Measurements from ENCODE around the gene PPIL4.
"Not testable (repeated sequence)": the region's sequence is repeated elsewhere in the genome, so short reads cannot be mapped to it uniquely, and the experiment has no call there.

- TF ChIP-seq, protein P1, sequence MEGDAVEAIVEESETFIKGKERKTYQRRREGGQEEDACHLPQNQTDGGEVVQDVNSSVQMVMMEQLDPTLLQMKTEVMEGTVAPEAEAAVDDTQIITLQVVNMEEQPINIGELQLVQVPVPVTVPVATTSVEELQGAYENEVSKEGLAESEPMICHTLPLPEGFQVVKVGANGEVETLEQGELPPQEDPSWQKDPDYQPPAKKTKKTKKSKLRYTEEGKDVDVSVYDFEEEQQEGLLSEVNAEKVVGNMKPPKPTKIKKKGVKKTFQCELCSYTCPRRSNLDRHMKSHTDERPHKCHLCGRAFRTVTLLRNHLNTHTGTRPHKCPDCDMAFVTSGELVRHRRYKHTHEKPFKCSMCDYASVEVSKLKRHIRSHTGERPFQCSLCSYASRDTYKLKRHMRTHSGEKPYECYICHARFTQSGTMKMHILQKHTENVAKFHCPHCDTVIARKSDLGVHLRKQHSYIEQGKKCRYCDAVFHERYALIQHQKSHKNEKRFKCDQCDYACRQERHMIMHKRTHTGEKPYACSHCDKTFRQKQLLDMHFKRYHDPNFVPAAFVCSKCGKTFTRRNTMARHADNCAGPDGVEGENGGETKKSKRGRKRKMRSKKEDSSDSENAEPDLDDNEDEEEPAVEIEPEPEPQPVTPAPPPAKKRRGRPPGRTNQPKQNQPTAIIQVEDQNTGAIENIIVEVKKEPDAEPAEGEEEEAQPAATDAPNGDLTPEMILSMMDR (CRISPR knock-in tag; IDR thresholded peaks at IDR 0.05), result not testable (repeated sequence)
- not testable (repeated sequence) for TF ChIP-seq ZNF839 (CRISPR knock-in tag; IDR thresholded peaks at IDR 0.05; ENCODE audit: borderline replicate concordance); KAT7 (CRISPR knock-in tag; IDR thresholded peaks at IDR 0.05; ENCODE audit: borderline replicate concordance); PAX8 (CRISPR knock-in tag; IDR thresholded peaks at IDR 0.05; ENCODE audit: borderline replicate concordance); ZSCAN29 (CRISPR knock-in tag; conservative IDR thresholded peaks at IDR 0.05); MAZ (IDR thresholded peaks at IDR 0.05; ENCODE audit: borderline replicate concordance, low read depth, low read length); MAZ (CRISPR knock-in tag; IDR thresholded peaks at IDR 0.05; ENCODE audit: low read depth); MZF1 (CRISPR knock-in tag; IDR thresholded peaks at IDR 0.05; ENCODE audit: borderline replicate concordance); ZNF75D (CRISPR knock-in tag; IDR thresholded peaks at IDR 0.05; ENCODE audit: borderline replicate concordance); SNAI1 (CRISPR knock-in tag; IDR thresholded peaks at IDR 0.05; ENCODE audit: borderline replicate concordance); ZBTB20 (CRISPR knock-in tag; IDR thresholded peaks at IDR 0.05; ENCODE audit: borderline replicate concordance, low read depth); RFX5 (IDR thresholded peaks at IDR 0.05; ENCODE audit: low read depth, low read length); SRF (IDR thresholded peaks at IDR 0.05; ENCODE audit: low read depth, low read length); ELF1 (CRISPR knock-in tag; IDR thresholded peaks at IDR 0.05)
- TF ChIP-seq, protein P2, sequence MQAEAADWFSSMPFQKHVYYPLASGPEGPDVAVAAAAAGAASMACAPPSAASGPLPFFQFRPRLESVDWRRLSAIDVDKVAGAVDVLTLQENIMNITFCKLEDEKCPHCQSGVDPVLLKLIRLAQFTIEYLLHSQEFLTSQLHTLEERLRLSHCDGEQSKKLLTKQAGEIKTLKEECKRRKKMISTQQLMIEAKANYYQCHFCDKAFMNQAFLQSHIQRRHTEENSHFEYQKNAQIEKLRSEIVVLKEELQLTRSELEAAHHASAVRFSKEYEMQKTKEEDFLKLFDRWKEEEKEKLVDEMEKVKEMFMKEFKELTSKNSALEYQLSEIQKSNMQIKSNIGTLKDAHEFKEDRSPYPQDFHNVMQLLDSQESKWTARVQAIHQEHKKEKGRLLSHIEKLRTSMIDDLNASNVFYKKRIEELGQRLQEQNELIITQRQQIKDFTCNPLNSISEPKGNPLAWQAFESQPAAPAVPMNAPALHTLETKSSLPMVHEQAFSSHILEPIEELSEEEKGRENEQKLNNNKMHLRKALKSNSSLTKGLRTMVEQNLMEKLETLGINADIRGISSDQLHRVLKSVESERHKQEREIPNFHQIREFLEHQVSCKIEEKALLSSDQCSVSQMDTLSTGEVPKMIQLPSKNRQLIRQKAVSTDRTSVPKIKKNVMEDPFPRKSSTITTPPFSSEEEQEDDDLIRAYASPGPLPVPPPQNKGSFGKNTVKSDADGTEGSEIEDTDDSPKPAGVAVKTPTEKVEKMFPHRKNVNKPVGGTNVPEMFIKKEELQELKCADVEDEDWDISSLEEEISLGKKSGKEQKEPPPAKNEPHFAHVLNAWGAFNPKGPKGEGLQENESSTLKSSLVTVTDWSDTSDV (CRISPR knock-in tag; IDR thresholded peaks at IDR 0.05), result not testable (repeated sequence)
Measured at GRCh38 chr6:149460249-149460648, 85.6 kb downstream of the PPIL4 start.
